Measurements from ENCODE around the gene OLA1.

The OLA1 gene

DNA sequence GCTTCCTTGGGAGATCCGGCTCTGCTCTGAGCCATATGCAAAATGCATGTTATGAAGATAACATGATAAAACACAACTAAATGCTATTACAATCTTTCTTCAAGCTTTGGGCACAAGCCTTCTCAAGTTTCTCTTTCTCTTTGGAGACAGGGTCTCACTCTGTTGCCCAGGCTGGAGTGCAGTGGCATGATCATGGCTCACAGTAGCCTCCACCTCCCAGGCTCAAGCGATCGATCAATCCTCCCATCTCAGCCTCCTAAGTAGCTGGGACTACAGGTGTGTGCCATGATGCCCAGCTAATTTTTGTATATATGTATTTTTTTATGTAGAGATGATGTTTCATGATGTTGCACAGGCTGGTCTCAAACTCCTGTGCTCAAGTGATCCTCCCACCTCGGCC, 175.5 kb downstream of the OLA1 start:
- Histone ChIP-seq H3K4me1 (ENCODE audit: control extremely low read depth in 1 of 4, control insufficient read depth in 4 of 4, insufficient read depth in 4 of 4, low read length in 3 of 4) (peaks cover 0 to 8% (median 5%) of the 10 kb centered on the region in 4 experiments), H3K27me3 (replicated peaks in 2 of 5; ENCODE audit: control insufficient read depth in 4 of 5, insufficient read depth in 5 of 5, low read length in 4 of 5) (no peaks in the 10 kb centered on the region), H3K27ac (ENCODE audit: insufficient read depth in 1 of 2, low read depth in 1 of 2, low read length in 2 of 2, poor library complexity in 1 of 2, severe bottlenecking in 2 of 2) (no peak overlapping the region), H3K36me3 (ENCODE audit: control insufficient read depth in 4 of 4, insufficient read depth in 4 of 4, low read length in 3 of 4) (peaks cover 2 to 10% (median 8%) of the 10 kb centered on the region in 4 experiments), H3K9me3 (ENCODE audit: control extremely low read depth in 1 of 5, control insufficient read depth in 4 of 5, insufficient read depth in 2 of 5, low read depth in 1 of 5, low read length in 4 of 5) (no peaks in the 10 kb centered on the region), H3K4me3 (ENCODE audit: control insufficient read depth in 1 of 7, extremely low read depth in 1 of 7, insufficient read depth in 4 of 7, low read depth in 2 of 7, low read length in 6 of 7) (no peak overlapping the region)
- WGBS (ENCODE audit: insufficient coverage) = 100% methylated on average over 2 of the region's 4 CpGs
- DNase-seq = no peak
- ChIA-PET CTCF (interaction anchor here (1.0 kb wide), 1 partner anchor 16 kb away, joined by 3 read pairs; no protein-coding TSS in a partner anchor), POLR2A (no interaction called here)

DNA sequence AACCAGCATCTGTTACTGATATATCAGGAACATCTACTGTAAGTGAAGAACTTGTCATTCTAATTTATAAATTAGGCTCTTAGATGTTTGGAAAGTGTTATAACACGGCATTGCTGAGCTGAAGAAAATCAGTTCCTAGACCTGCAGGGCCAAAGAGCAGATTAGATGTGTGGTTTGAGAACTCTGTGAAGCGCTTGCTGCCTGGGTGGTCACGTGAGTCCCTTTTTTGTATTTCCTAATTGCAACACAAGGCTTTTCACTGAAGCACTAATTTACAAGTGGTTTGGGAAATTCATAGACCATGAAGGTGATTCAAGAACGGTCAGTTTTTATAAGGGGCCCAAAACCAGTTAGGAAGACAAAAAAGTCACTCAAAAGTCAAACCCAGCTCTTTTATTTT, 176.3 kb downstream of the OLA1 start:
- peak; percentile 29 to 75 (median 60) for DNase-seq
- Histone ChIP-seq H3K4me1 (ENCODE audit: control extremely low read depth in 1 of 4, control insufficient read depth in 4 of 4, insufficient read depth in 4 of 4, low read length in 3 of 4) (peaks cover 0 to 8% (median 5%) of the 10 kb centered on the region in 4 experiments), H3K9me3 (ENCODE audit: control extremely low read depth in 1 of 5, control insufficient read depth in 4 of 5, insufficient read depth in 2 of 5, low read depth in 1 of 5, low read length in 4 of 5) (no peaks in the 10 kb centered on the region), H3K4me3 (ENCODE audit: control insufficient read depth in 1 of 7, extremely low read depth in 1 of 7, insufficient read depth in 4 of 7, low read depth in 2 of 7, low read length in 6 of 7) (no peak overlapping the region), H3K27me3 (replicated peaks in 2 of 5; ENCODE audit: control insufficient read depth in 4 of 5, insufficient read depth in 5 of 5, low read length in 4 of 5) (no peaks in the 10 kb centered on the region), H3K27ac (ENCODE audit: insufficient read depth in 1 of 2, low read depth in 1 of 2, low read length in 2 of 2, poor library complexity in 1 of 2, severe bottlenecking in 2 of 2) (no peak overlapping the region), H3K36me3 (ENCODE audit: control insufficient read depth in 4 of 4, insufficient read depth in 4 of 4, low read length in 3 of 4) (peaks cover 2 to 10% (median 8%) of the 10 kb centered on the region in 4 experiments)
- 0% methylated on average over 2 of the region's 4 CpGs for WGBS (ENCODE audit: insufficient coverage)
- POLR2A ChIA-PET = no interaction called here
- CTCF ChIA-PET = interaction anchor here (1.3 kb wide), 1 partner anchor 10 kb away, joined by 3 read pairs; no protein-coding TSS in a partner anchor

DNA sequence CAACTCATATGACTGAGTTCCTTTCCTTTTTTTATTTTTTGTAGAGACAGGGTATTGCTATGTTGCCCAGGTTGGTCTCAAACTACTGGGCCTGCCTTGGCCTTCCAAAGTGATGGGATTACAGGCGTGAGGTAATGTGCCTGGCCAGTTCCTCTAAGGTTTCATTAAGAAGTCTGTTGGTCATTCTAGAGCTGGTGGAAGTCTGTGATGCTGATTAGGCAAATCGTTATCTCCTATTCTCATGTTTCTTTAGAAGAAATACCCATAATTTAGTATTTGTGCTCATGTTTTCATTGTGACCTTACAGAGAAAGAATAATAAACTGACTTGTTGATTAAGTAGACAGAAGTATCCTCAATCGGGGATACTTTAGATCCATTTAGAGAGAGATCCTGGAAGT, 177.0 kb downstream of the OLA1 start:
- Histone ChIP-seq H3K27me3 (replicated peaks in 2 of 5; ENCODE audit: control insufficient read depth in 4 of 5, insufficient read depth in 5 of 5, low read length in 4 of 5) (no peaks in the 10 kb centered on the region), H3K36me3 (ENCODE audit: control insufficient read depth in 4 of 4, insufficient read depth in 4 of 4, low read length in 3 of 4) (peaks cover 2 to 10% (median 8%) of the 10 kb centered on the region in 4 experiments), H3K4me1 (ENCODE audit: control extremely low read depth in 1 of 4, control insufficient read depth in 4 of 4, insufficient read depth in 4 of 4, low read length in 3 of 4) (peaks cover 0 to 8% (median 5%) of the 10 kb centered on the region in 4 experiments), H3K9me3 (ENCODE audit: control extremely low read depth in 1 of 5, control insufficient read depth in 4 of 5, insufficient read depth in 2 of 5, low read depth in 1 of 5, low read length in 4 of 5) (no peaks in the 10 kb centered on the region), H3K4me3 (ENCODE audit: control insufficient read depth in 1 of 7, extremely low read depth in 1 of 7, insufficient read depth in 4 of 7, low read depth in 2 of 7, low read length in 6 of 7) (no peak overlapping the region), H3K27ac (ENCODE audit: insufficient read depth in 1 of 2, low read depth in 1 of 2, low read length in 2 of 2, poor library complexity in 1 of 2, severe bottlenecking in 2 of 2) (no peak overlapping the region)
- ChIA-PET POLR2A (interaction anchor here (0.7 kb wide), 1 partner anchor 26 kb away, joined by 4 read pairs; no protein-coding TSS in a partner anchor), CTCF (interaction anchor here (0.6 to 1.3 kb wide), 4 partner anchors 9 to 276 kb away, joined by 3 to 5 read pairs (median 3); no protein-coding TSS in a partner anchor)
- WGBS (ENCODE audit: insufficient coverage) = 100% methylated on average over 1 of the region's 3 CpGs
- no peak for DNase-seq

DNA sequence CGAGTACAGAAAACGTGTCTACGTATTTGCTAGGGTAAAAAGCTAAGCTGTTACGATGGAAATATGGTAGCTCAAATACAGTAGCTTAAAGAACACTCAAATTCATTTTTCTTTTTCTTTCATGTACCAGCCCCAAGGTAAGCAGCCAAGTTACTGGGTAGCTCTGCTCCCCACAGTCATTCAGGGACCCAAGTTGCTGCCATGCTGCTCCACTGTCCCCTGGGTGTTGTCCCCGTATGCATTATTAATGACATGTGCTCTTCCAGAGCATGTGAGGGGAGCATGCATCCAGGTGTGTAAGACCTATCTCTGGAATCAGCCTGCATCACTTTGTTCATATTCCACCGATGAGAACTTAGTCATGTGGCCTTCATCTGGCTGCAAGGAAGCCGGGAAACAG, 178.1 kb downstream of the OLA1 start:
- H3K36me3 ChIP-seq (ENCODE audit: control insufficient read depth in 4 of 4, insufficient read depth in 4 of 4, low read length in 3 of 4) = peaks cover 2 to 10% (median 6%) of the 10 kb centered on the region in 4 experiments

DNA sequence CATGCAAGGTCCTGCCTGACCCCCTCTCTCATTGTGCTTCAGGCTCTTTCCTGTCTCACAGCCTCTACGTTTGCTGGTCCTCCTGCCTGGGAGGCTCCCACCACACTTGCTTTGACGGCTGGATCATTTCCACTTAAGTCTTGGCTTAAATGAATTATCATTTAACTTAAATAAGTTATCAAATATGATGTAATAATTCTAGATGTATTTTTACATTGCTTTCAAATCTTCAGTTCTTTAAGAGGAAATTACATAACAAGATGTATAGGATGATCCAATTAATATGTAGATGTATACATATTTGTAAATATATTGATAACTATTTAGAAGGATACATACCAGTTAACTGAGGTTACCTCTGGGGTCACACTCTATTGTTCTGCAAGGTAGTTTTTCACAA, 180.5 kb downstream of the OLA1 start:
- H3K4me3 ChIP-seq (ENCODE audit: control insufficient read depth in 1 of 7, extremely low read depth in 1 of 7, insufficient read depth in 4 of 7, low read depth in 2 of 7, low read length in 6 of 7) = no peak overlapping the region
- H3K36me3 ChIP-seq (ENCODE audit: control insufficient read depth in 4 of 4, insufficient read depth in 4 of 4, low read length in 3 of 4) = no peaks in the 10 kb centered on the region
- POLR2A ChIA-PET = interaction anchor here (0.7 to 0.8 kb wide), 2 partner anchors 165 to 273 kb away, joined by 4 read pairs; no protein-coding TSS in a partner anchor
- peaks cover 0 to 8% (median 5%) of the 10 kb centered on the region in 4 experiments for H3K4me1 ChIP-seq (ENCODE audit: control extremely low read depth in 1 of 4, control insufficient read depth in 4 of 4, insufficient read depth in 4 of 4, low read length in 3 of 4)
- no peaks in the 10 kb centered on the region for H3K27me3 ChIP-seq (replicated peaks in 2 of 5; ENCODE audit: control insufficient read depth in 4 of 5, insufficient read depth in 5 of 5, low read length in 4 of 5)
- H3K9me3 ChIP-seq (ENCODE audit: control extremely low read depth in 1 of 5, control insufficient read depth in 4 of 5, insufficient read depth in 2 of 5, low read depth in 1 of 5, low read length in 4 of 5) = no peaks in the 10 kb centered on the region
- CTCF ChIA-PET = no interaction called here
- H3K27ac ChIP-seq (ENCODE audit: insufficient read depth in 1 of 2, low read depth in 1 of 2, low read length in 2 of 2, poor library complexity in 1 of 2, severe bottlenecking in 2 of 2) = no peak overlapping the region
- no CpG with 5 or more reads among the region's 2 CpGs for WGBS (ENCODE audit: insufficient coverage)
- DNase-seq = no peak

More for the DNA sequence above, 178.1 kb downstream of the OLA1 start:
- no peak for DNase-seq
- WGBS (ENCODE audit: insufficient coverage) = 80% methylated on average over 3 of the region's 7 CpGs
- Histone ChIP-seq H3K9me3 (ENCODE audit: control extremely low read depth in 1 of 5, control insufficient read depth in 4 of 5, insufficient read depth in 2 of 5, low read depth in 1 of 5, low read length in 4 of 5) (no peaks in the 10 kb centered on the region), H3K4me1 (ENCODE audit: control extremely low read depth in 1 of 4, control insufficient read depth in 4 of 4, insufficient read depth in 4 of 4, low read length in 3 of 4) (peaks cover 0 to 8% (median 5%) of the 10 kb centered on the region in 4 experiments), H3K27me3 (replicated peaks in 2 of 5; ENCODE audit: control insufficient read depth in 4 of 5, insufficient read depth in 5 of 5, low read length in 4 of 5) (no peaks in the 10 kb centered on the region), H3K4me3 (ENCODE audit: control insufficient read depth in 1 of 7, extremely low read depth in 1 of 7, insufficient read depth in 4 of 7, low read depth in 2 of 7, low read length in 6 of 7) (no peak overlapping the region), H3K27ac (ENCODE audit: insufficient read depth in 1 of 2, low read depth in 1 of 2, low read length in 2 of 2, poor library complexity in 1 of 2, severe bottlenecking in 2 of 2) (no peak overlapping the region)
- CTCF ChIA-PET = interaction anchor here (1.1 kb wide), 2 partner anchors 8 to 136 kb away, joined by 3 read pairs; no protein-coding TSS in a partner anchor
- POLR2A ChIA-PET = no interaction called here

DNA sequence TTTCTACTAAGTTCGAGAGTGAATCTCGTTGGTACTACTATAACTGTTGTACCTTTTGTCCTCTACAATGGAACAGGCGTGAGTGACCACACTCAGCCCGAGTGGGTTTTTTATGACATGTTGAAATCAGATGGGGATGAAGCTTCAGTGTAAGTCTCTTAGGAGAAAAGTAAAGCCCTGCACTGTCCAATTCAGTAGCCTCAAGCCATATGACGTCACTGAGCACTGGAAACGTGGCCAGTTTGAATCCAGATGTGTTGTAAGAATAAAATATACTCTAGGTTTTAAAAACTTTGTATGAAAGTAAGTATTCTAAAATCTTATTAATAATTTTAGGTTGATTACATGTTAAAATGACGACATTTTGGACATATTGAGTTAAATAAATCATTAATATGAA, 181.5 kb downstream of the OLA1 start:
- no peaks in the 10 kb centered on the region for H3K36me3 ChIP-seq (ENCODE audit: control insufficient read depth in 4 of 4, insufficient read depth in 4 of 4, low read length in 3 of 4)
- no peak overlapping the region for H3K4me3 ChIP-seq (ENCODE audit: control insufficient read depth in 1 of 7, extremely low read depth in 1 of 7, insufficient read depth in 4 of 7, low read depth in 2 of 7, low read length in 6 of 7)
- H3K27me3 ChIP-seq (replicated peaks in 2 of 5; ENCODE audit: control insufficient read depth in 4 of 5, insufficient read depth in 5 of 5, low read length in 4 of 5) = no peaks in the 10 kb centered on the region
- H3K27ac ChIP-seq (ENCODE audit: insufficient read depth in 1 of 2, low read depth in 1 of 2, low read length in 2 of 2, poor library complexity in 1 of 2, severe bottlenecking in 2 of 2) = no peak overlapping the region
- ChIA-PET POLR2A (interaction anchor here (0.8 kb wide), 1 partner anchor 164 kb away, joined by 4 read pairs; no protein-coding TSS in a partner anchor), CTCF (no interaction called here)
- no peak for DNase-seq
- peaks cover 0 to 2% (median under 1%) of the 10 kb centered on the region in 4 experiments for H3K4me1 ChIP-seq (ENCODE audit: control extremely low read depth in 1 of 4, control insufficient read depth in 4 of 4, insufficient read depth in 4 of 4, low read length in 3 of 4)
- H3K9me3 ChIP-seq (ENCODE audit: control extremely low read depth in 1 of 5, control insufficient read depth in 4 of 5, insufficient read depth in 2 of 5, low read depth in 1 of 5, low read length in 4 of 5) = no peaks in the 10 kb centered on the region
- WGBS (ENCODE audit: insufficient coverage) = 100% methylated on average over 4 of the region's 7 CpGs

DNA sequence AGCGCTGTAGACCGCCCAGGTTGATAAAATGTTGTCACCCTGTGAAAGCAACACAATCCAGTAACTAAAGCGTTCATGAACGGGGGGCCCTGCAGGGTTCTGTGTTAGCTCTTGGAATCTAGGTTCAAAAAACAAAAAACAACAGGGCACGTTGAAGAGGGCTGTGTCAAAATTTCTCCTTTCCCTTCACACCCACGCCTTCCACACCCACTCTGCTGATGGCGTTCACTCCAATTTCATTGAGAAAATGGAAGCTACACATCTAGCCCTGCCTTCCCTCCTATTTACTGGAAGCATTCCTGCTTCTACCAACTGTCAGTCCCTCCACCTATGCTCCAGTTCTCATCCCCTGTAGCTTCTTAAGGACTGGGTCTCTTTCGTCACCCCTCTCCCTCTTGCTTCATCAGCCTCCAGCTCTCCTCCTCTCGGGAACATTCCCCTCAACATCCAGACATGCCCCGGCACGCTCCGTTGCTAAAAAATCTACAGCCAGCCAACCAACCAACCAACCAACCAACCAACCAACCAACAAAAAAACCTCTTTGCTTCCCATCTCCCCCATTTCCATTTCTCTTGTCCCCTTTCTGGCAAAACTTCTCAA, 184.7 kb downstream of the OLA1 start:
- CTCF ChIA-PET = no interaction called here
- 96% methylated on average over 10 of the region's 12 CpGs for whole genome bisulfite sequencing (ENCODE audit: insufficient coverage)
- H3K9me3 ChIP-seq (ENCODE audit: control extremely low read depth in 1 of 5, control insufficient read depth in 4 of 5, insufficient read depth in 2 of 5, low read depth in 1 of 5, low read length in 4 of 5) = peaks cover 0 to 5% (median 4%) of the 10 kb centered on the region in 5 experiments

More for the DNA sequence above, 184.7 kb downstream of the OLA1 start:
- H3K36me3 ChIP-seq (ENCODE audit: control insufficient read depth in 4 of 4, insufficient read depth in 4 of 4, low read length in 3 of 4) = no peaks in the 10 kb centered on the region
- DNase-seq = no peak
- no peaks in the 10 kb centered on the region for H3K27me3 ChIP-seq (replicated peaks in 2 of 5; ENCODE audit: control insufficient read depth in 4 of 5, insufficient read depth in 5 of 5, low read length in 4 of 5)
- H3K4me3 ChIP-seq (ENCODE audit: control insufficient read depth in 1 of 7, extremely low read depth in 1 of 7, insufficient read depth in 4 of 7, low read depth in 2 of 7, low read length in 6 of 7) = no peak overlapping the region
- peaks cover 5 to 16% (median 13%) of the 10 kb centered on the region in 4 experiments for H3K4me1 ChIP-seq (ENCODE audit: control extremely low read depth in 1 of 4, control insufficient read depth in 4 of 4, insufficient read depth in 4 of 4, low read length in 3 of 4)
- no peak overlapping the region for H3K27ac ChIP-seq (ENCODE audit: insufficient read depth in 1 of 2, low read depth in 1 of 2, low read length in 2 of 2, poor library complexity in 1 of 2, severe bottlenecking in 2 of 2)
- POLR2A ChIA-PET = no interaction called here

Measured in common myeloid progenitor, CD34-positive (primary cell).